Measurements from ENCODE around the gene EFNA4. TPM values are rescaled to one million over a fixed set of nuclear protein-coding genes. Genes with fewer than 3 reads are reported as not detected.

Gene EFNA4
- total RNA-seq, 1 experiment from 2014 or later, result 8.0 TPM

DNA sequence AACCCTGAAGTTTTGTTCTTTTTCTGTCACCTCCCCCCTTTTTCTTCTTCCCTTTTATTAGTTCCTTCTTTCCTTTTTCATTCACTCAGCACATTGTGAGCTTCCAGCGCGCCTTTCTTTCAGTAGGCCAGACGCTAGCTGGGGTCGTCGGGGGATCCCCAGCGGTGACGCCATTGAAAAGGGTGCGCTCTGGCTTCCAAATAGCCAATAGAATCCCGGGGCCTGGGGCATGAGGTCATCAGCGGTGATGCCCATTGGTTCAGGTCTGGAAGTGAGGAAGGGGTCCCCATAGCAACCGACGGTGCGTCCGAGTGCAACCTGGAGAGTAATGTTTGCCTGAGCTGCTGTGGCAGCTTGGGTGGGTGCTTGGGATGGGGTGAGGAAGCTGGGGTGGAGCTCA, 8.2 kb downstream of the EFNA4 start:
- intact Hi-C loops (cut with micrococcal nuclease; ENCODE audit: unreplicated experiment) (no loop called here), in situ Hi-C loops (cut with HindIII; ENCODE audit: low pct_unique_long_range_greater_than_20kb, low sequenced_read_pairs) (no loop called here)
- H3K27me3 ChIP-seq (ENCODE audit: control insufficient read depth, insufficient read depth, low read length), result no peaks in the 10 kb centered on the region
- no peak overlapping the region for H3K4me3 ChIP-seq (ENCODE audit: low read depth in 2 of 2, low read length in 2 of 2)
- no TSS peak for BruUV-seq (replicated peaks)
- ChIA-PET POLR2A (interaction anchor here (0.7 kb wide), 2 partner anchors 51 to 673 kb away, joined by 4 to 7 read pairs; no protein-coding TSS in a partner anchor), CTCF (interaction anchor here (0.6 kb wide), 1 partner anchor 10 kb away, joined by 3 read pairs; no protein-coding TSS in a partner anchor)
- TF ChIP-seq SIN3A (IDR thresholded peaks at IDR 0.05; ENCODE audit: borderline replicate concordance, insufficient read depth, low read depth, low read length) (no peak), POLR2AphosphoS5 (IDR thresholded peaks at IDR 0.05; ENCODE audit: low read depth, low read length) (no peak)
- TF ChIP-seq, protein P1, sequence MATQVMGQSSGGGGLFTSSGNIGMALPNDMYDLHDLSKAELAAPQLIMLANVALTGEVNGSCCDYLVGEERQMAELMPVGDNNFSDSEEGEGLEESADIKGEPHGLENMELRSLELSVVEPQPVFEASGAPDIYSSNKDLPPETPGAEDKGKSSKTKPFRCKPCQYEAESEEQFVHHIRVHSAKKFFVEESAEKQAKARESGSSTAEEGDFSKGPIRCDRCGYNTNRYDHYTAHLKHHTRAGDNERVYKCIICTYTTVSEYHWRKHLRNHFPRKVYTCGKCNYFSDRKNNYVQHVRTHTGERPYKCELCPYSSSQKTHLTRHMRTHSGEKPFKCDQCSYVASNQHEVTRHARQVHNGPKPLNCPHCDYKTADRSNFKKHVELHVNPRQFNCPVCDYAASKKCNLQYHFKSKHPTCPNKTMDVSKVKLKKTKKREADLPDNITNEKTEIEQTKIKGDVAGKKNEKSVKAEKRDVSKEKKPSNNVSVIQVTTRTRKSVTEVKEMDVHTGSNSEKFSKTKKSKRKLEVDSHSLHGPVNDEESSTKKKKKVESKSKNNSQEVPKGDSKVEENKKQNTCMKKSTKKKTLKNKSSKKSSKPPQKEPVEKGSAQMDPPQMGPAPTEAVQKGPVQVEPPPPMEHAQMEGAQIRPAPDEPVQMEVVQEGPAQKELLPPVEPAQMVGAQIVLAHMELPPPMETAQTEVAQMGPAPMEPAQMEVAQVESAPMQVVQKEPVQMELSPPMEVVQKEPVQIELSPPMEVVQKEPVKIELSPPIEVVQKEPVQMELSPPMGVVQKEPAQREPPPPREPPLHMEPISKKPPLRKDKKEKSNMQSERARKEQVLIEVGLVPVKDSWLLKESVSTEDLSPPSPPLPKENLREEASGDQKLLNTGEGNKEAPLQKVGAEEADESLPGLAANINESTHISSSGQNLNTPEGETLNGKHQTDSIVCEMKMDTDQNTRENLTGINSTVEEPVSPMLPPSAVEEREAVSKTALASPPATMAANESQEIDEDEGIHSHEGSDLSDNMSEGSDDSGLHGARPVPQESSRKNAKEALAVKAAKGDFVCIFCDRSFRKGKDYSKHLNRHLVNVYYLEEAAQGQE (IDR thresholded peaks at IDR 0.05; ENCODE audit: insufficient read depth in 1 of 2, low read depth in 2 of 2, low read length in 1 of 2), result no peak
- TF ChIP-seq, protein P2, sequence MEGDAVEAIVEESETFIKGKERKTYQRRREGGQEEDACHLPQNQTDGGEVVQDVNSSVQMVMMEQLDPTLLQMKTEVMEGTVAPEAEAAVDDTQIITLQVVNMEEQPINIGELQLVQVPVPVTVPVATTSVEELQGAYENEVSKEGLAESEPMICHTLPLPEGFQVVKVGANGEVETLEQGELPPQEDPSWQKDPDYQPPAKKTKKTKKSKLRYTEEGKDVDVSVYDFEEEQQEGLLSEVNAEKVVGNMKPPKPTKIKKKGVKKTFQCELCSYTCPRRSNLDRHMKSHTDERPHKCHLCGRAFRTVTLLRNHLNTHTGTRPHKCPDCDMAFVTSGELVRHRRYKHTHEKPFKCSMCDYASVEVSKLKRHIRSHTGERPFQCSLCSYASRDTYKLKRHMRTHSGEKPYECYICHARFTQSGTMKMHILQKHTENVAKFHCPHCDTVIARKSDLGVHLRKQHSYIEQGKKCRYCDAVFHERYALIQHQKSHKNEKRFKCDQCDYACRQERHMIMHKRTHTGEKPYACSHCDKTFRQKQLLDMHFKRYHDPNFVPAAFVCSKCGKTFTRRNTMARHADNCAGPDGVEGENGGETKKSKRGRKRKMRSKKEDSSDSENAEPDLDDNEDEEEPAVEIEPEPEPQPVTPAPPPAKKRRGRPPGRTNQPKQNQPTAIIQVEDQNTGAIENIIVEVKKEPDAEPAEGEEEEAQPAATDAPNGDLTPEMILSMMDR (IDR thresholded peaks at IDR 0.05), result no peak
- peaks cover 14% of the 10 kb centered on the region for H3K4me1 ChIP-seq (ENCODE audit: control insufficient read depth, insufficient read depth, low read length)
- H3K9me3 ChIP-seq (ENCODE audit: control insufficient read depth, insufficient read depth, low read depth, low read length), result no peaks in the 10 kb centered on the region
- H3K36me3 ChIP-seq (ENCODE audit: control insufficient read depth, insufficient read depth, low read length), result no peaks in the 10 kb centered on the region
- no peak overlapping the region for H3K27ac ChIP-seq (ENCODE audit: low read length)
- no peak for DNase-seq (ENCODE audit: low read depth, low spot score)
- no peak for ATAC-seq

DNA sequence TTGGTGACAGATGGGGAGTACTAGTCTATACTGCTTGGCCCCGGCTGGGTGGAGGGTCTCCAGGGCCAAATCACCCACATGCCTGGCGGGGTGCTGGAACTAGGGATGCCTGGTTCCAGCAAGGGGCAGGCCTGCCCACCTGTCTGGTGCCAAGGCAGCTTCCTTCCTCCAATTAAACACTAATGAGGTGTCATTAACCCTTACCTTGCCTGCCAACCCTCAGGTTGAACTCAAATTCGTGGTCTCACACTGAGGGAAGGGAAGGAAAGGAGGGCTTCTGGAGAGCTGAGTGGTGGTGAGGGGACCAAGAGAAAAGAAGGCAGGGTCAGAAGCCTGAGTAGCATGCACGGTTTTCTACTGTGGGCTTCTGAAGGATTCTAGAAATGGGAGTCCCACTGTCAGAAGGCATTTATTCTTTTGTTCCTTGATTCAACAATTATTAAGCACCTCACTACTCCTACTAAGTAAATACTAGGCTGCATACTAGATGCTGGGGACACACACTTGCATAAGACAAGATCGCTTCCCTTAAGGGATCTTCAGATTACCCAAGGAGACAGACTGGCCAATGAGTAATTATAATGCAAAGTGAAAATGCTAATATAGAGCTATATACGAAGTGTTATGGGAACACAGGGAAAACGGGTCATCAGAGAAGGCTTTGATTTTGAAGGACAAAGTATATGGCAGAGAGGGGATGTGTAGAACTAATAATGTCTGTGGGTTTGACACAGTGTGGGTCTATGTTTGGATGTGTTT, 9.2 kb downstream of the EFNA4 start:
- ATAC-seq, result no peak
- in situ Hi-C loops (cut with HindIII; ENCODE audit: low pct_unique_long_range_greater_than_20kb, low sequenced_read_pairs), result no loop called here
- no peak overlapping the region for H3K4me3 ChIP-seq (ENCODE audit: low read depth in 2 of 2, low read length in 2 of 2)
- BruUV-seq (replicated peaks), result no TSS peak
- H3K27me3 ChIP-seq (ENCODE audit: control insufficient read depth, insufficient read depth, low read length), result no peaks in the 10 kb centered on the region
- intact Hi-C loops (cut with micrococcal nuclease; ENCODE audit: unreplicated experiment), result no loop called here
- TF ChIP-seq POLR2AphosphoS5 (IDR thresholded peaks at IDR 0.05; ENCODE audit: low read depth, low read length), result no peak
- TF ChIP-seq, protein P2 (IDR thresholded peaks at IDR 0.05), result no peak
- no peak for TF ChIP-seq SIN3A (IDR thresholded peaks at IDR 0.05; ENCODE audit: borderline replicate concordance, insufficient read depth, low read depth, low read length)
- TF ChIP-seq, protein P1 (IDR thresholded peaks at IDR 0.05; ENCODE audit: insufficient read depth in 1 of 2, low read depth in 2 of 2, low read length in 1 of 2), result no peak
- TF ChIP-seq TCF7L2 (IDR thresholded peaks at IDR 0.05; ENCODE audit: low read depth, low read length), result no peak
- DNase-seq (ENCODE audit: low read depth, low spot score), result no peak
- H3K4me1 ChIP-seq (ENCODE audit: control insufficient read depth, insufficient read depth, low read length), result peaks cover 14% of the 10 kb centered on the region
- ChIA-PET POLR2A (interaction anchor here (0.8 kb wide), 1 partner anchor 178 kb away, joined by 3 read pairs; no protein-coding TSS in a partner anchor), CTCF (interaction anchor here (1.1 kb wide), 1 partner anchor 12 kb away, joined by 3 read pairs; no protein-coding TSS in a partner anchor)
- H3K36me3 ChIP-seq (ENCODE audit: control insufficient read depth, insufficient read depth, low read length), result no peaks in the 10 kb centered on the region
- H3K9me3 ChIP-seq (ENCODE audit: control insufficient read depth, insufficient read depth, low read depth, low read length), result no peaks in the 10 kb centered on the region
- no peak overlapping the region for H3K27ac ChIP-seq (ENCODE audit: low read length)
